Heart left ventricle (tissue), 16 donors: ENCODE measurements around the gene GZF1. TPM values are rescaled to one million over a fixed set of nuclear protein-coding genes. Genes with fewer than 3 reads are reported as not detected.
A peak's percentile ranks its signal among the peaks of the same experiment; 100 is the strongest.

Source experiments
- ATAC-seq, 4 donors: fragments of 200-7000 bp; cut with Tn5 transposase; one replicate each; pipeline ENCODE4 v1.9.1; 2020 to 2022; ENCODE audit warnings: moderate library complexity in 4 of 4, mild to moderate bottlenecking in 3 of 4, moderate number of reproducible peaks in 1 of 4
- DNase-seq, 5 donors: peaks; one replicate each; pipeline ENCODE4 v3.0.0-alpha.2; 2020
- H3K27ac ChIP-seq, 12 donors: fragments of 200-600 bp; sonication (generic) in 4 of 12; one replicate each; pipeline versions ENCODE4 v1.5.0 to v1.8.0; 2016 to 2022; ENCODE audit warnings: mild to moderate bottlenecking in 2 of 12
- H3K27me3 ChIP-seq, 9 donors: fragments of 200-600 bp; sonication (generic) in 2 of 9; one replicate each; pipeline versions ENCODE4 v1.5.1 to v1.8.0; 2016 to 2022; ENCODE audit warnings: mild to moderate bottlenecking in 3 of 9
- H3K36me3 ChIP-seq, 9 donors: fragments of 200-600 bp; sonication (generic) in 2 of 9; one replicate each; pipeline versions ENCODE4 v1.5.0 to v1.8.0; 2018 to 2022; ENCODE audit warnings: mild to moderate bottlenecking in 2 of 9
- H3K4me1 ChIP-seq, 12 donors: fragments of 200-600 bp; sonication (generic) in 4 of 12; one replicate each; pipeline versions ENCODE4 v1.5.0 to v1.8.0; 2016 to 2022; ENCODE audit warnings: mild to moderate bottlenecking in 3 of 12
- H3K4me3 ChIP-seq, 12 donors: fragments of 200-600 bp; sonication (generic) in 4 of 12; one replicate each; pipeline versions ENCODE4 v1.5.0 to v1.8.0; 2017 to 2022; ENCODE audit warnings: mild to moderate bottlenecking in 9 of 12, moderate library complexity in 4 of 12
- H3K9me3 ChIP-seq, 12 donors: fragments of 200-600 bp; sonication (generic) in 4 of 12; one replicate each; pipeline versions ENCODE4 v1.5.0 to v1.8.0; 2016 to 2022; ENCODE audit warnings: mild to moderate bottlenecking in 1 of 12
- CTCF ChIP-seq, 12 donors: fragments of 200-600 bp; sonication (generic) in 4 of 12; IDR thresholded peaks; one replicate each; pipeline versions ENCODE4 v1.5.0 to v1.8.0; 2018 to 2022; ENCODE audit warnings: antibody characterized with exemption in 12 of 12, mild to moderate bottlenecking in 5 of 12
- POLR2A ChIP-seq, 2 donors: fragments of 450-650 bp; IDR thresholded peaks; one replicate each; pipeline ENCODE4 v1.6.1; 2017; ENCODE audit warnings: antibody characterized with exemption in 2 of 2, mild to moderate bottlenecking in 2 of 2, moderate library complexity in 2 of 2
- WGBS, 4 donors: extraction: QIAGEN DNeasy Blood & Tissue Kit in 2 of 4; methylation state at CpG; one replicate each; pipeline versions ENCODE4 v1.1.5 to v1.1.7; 2013 to 2018; 5-methylcytosine and 5-hydroxymethylcytosine counted together
- intact Hi-C, 10 donors: fragments of 100-400 bp; cut with DNase I; formaldehyde crosslinking; loops; one replicate each; pipeline versions ENCODE4 v1.11.1 to v1.14.2; 2022
- polyA plus RNA-seq, 2 donors: library from polyadenylated mRNA; stranded (reverse); fragments of 200-250 nt; gene quantifications; one replicate each; pipeline ENCODE4 v1.2.3, GENCODE V29; 2013
- total RNA-seq, 9 donors: library from RNA; depleted of rRNA in 2 of 9; stranded (reverse); fragments of >200 nt in 2 of 9; fragmentation: NEBNext Ultra II Directional in 3 of 9; extraction: Animal tissue kit (Norgen Biotek cat#: 25700) in 3 of 9; gene quantifications; one replicate each; pipeline versions ENCODE4 v1.1.0 to v1.2.4, GENCODE V29; 2016 to 2023
- donor health status: ischemic (EF 13 %, LVEDD 7.1; RV severe dilation, severe dysfunction).
- donor health status: healthy with polysubstance abuse.
- donor health status: DM: no; HTN: yes; CAD: no.
- donor health status: DM: no; HTN: no; CAD: no.
- donor health status: ischemic (EF 25% LVEDD 6.9; RV normal size, moderate dysfunction).
- donor health status: ischemic (EF 25% LVEDD 5.7; RV mildly dilated, moderate dysfunction).
- donor health status: healthy.
- donor health status: DM: yes; HTN: yes; CAD: no.
- donor health status: ischemic (EF 35%, LVEDD 5.7; RV mildly dilated, moderate dysfunction).
- donor health status: nonischemic (EF 11% LVEDD 7.7; RV severe dilation, severe dysfunction).
- donor health status: DM: yes; HTN: yes; CAD: no.
- donor health status: PGD.
- donor health status: ischemic (EF 29% LVEDD 5.4; RV normal size, mild dysfunction).
- donor health status: nonischemic (EF 23%, LVEDD 6.1; RV moderate dilation, normal function).

The GZF1 gene
- total and polyA plus RNA-seq, 11 donors: 8.6 to 34.6 (median 24.5) TPM

GRCh38 chr20:23350904-23351838, 10.8 kb upstream of the GZF1 start:
- intact Hi-C loops: loop anchor here in 3 of 10 donors (1.0 to 10.0 kb wide), 4 partner anchors 7 to 256 kb away; partner anchors contain the start of gene CST9 (in 2 of the 3)
- ATAC-seq (peak; percentile 1 to 46 (median 20)), DNase-seq (peak in 4 of 5 donors; percentile 41 to 59 (median 52))
- Histone ChIP-seq H3K36me3 (peaks cover 0 to 23% (median 17%) of the 10 kb centered on the region in 9 donors), H3K27ac (peak overlapping the region; percentile 93 to 100 (median 98)), H3K27me3 (no peaks in the 10 kb centered on the region), H3K4me3 (peak overlapping the region; percentile 63 to 98 (median 90)), H3K4me1 (peaks cover 4 to 27% (median 18%) of the 10 kb centered on the region in 12 donors), H3K9me3 (no peaks in the 10 kb centered on the region)
- 2 to 10% (median 3%) methylated on average over 23 to 64 of the region's 64 CpGs for WGBS, 4 donors
- TF ChIP-seq POLR2A (IDR thresholded peaks at IDR 0.05) (no peak), CTCF (IDR thresholded peaks at IDR 0.05) (no peak)

GRCh38 chr20:23356203-23356602, 5.8 kb upstream of the GZF1 start:
- Histone ChIP-seq H3K27me3 (no peaks in the 10 kb centered on the region), H3K9me3 (no peaks in the 10 kb centered on the region), H3K4me1 (peaks cover 7 to 54% (median 35%) of the 10 kb centered on the region in 12 donors), H3K4me3 (peak overlapping the region in 1 of 12 donors; percentile 10), H3K27ac (peak overlapping the region in 6 of 12 donors; percentile 97 to 100 (median 98)), H3K36me3 (peaks cover 0 to 23% (median 17%) of the 10 kb centered on the region in 9 donors)
- 63 to 73% (median 68%) methylated on average over 26 to 27 of the region's 27 CpGs for WGBS, 4 donors
- intact Hi-C loops: loop anchor here in 3 of 10 donors (5.0 to 10.0 kb wide), 3 partner anchors 66 to 249 kb away; partner anchors contain the start of genes CST9 (in 1 of the 3) and NAPB (in 1 of the 3)
- no peak for TF ChIP-seq CTCF (IDR thresholded peaks at IDR 0.05)
- TF ChIP-seq POLR2A (IDR thresholded peaks at IDR 0.05): no peak
- ATAC-seq (no peak), DNase-seq (peak in 1 of 5 donors; percentile 43)

GRCh38 chr20:23357767-23358562, 4.0 kb upstream of the GZF1 start:
- Histone ChIP-seq H3K4me1 (peaks cover 0 to 51% (median 28%) of the 10 kb centered on the region in 12 donors), H3K36me3 (peaks cover 0 to 23% (median 17%) of the 10 kb centered on the region in 9 donors), H3K27ac (peak overlapping the region; percentile 85 to 100 (median 97)), H3K4me3 (peak overlapping the region; percentile 46 to 84 (median 67)), H3K9me3 (no peaks in the 10 kb centered on the region), H3K27me3 (no peaks in the 10 kb centered on the region)
- TF ChIP-seq POLR2A (IDR thresholded peaks at IDR 0.05) (peak in 1 of 2 donors; percentile 80), CTCF (IDR thresholded peaks at IDR 0.05) (peak in 2 of 12 donors; percentile 21 to 29)
- ATAC-seq: peak; percentile 82 to 90 (median 89)
- DNase-seq: peak; percentile 100
- WGBS, 4 donors: 0% methylated on average over 31 to 71 of the region's 71 CpGs
- intact Hi-C loops: loop anchor here in 3 of 10 donors (1.0 to 10.0 kb wide), 4 partner anchors 8 to 247 kb away; partner anchors contain the start of genes CST9 (in 1 of the 3), NAPB (in 1 of the 3) and NXT1 (in 1 of the 3)
